Measurements from ENCODE around the gene TMEM156.

The TMEM156 gene, protein sequence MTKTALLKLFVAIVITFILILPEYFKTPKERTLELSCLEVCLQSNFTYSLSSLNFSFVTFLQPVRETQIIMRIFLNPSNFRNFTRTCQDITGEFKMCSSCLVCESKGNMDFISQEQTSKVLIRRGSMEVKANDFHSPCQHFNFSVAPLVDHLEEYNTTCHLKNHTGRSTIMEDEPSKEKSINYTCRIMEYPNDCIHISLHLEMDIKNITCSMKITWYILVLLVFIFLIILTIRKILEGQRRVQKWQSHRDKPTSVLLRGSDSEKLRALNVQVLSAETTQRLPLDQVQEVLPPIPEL

GRCh38 chr4:39032218-39033085 lies at the start of gene TMEM156:
TMEM156 (minus strand) TSS chr4:39032409; CDS start chr4:39032313, 96 bp downstream.
- FAIRE-seq = no peak

DNA sequence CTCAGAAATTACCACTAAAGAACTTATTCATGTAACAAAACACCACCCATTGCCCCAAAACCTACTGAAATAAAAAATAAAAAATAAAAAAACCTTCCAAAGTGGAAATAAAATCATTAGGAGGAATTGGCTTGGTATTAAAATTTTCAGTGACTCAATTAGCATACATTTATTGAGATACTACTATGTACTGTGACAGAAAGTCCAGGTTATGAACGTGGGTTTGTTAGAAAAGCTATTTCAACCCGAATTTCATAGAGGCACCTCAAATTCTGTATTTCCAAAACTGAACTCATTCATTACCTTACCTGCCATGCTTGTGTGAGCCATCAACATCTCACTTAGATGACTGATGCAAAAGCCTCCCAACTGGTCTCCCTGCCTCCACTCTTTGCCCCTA lies 46.6 kb upstream of the TMEM156 start:
- FAIRE-seq = no peak

GRCh38 chr4:39068907-39069306 lies 36.7 kb upstream of the TMEM156 start:
- FAIRE-seq = no peak

DNA sequence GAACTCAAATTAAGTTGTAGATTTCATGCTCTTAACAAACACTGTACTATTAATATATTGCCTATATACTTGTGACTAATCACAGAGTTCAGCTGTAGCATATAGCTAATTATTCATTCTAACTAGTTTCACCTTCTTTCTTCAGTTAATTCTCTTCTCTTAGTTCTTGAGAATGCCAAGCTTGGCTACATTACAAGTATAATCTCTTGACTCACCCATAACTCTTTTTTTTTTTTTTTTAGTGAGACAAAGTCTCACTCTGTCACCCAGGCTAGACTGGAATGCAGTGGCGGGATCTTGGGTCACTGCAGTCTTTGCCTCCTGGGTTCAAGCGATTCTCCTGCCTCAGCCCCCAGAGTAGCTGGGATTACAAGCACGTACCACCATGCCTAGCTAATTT lies 35.2 kb upstream of the TMEM156 start:
- FAIRE-seq = no peak

- FAIRE-seq = peak; percentile 27
These were observed 34.8 kb upstream of the TMEM156 start for GRCh38 chr4:39067031-39067430.

DNA sequence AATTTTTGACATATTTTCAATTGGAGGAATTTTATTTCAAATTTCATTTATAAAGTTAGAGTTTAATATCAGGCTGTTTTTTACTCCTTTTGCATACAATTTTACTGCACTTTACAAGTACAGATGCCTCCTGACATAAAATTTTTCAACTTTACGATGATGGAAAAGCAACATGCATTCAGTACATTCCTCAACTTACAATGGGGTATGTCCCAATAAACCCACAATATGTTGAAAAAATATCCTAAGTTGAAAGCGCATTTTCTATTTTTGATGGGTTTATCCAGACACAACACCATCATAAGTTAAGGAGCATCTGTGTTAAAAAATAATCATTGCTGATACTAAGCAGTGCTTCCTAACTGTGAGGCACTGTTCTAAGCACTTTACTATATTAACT lies 34.2 kb upstream of the TMEM156 start:
- no peak for FAIRE-seq

- peak; percentile 14 for FAIRE-seq
These were observed 31.2 kb upstream of the TMEM156 start for GRCh38 chr4:39063430-39063829.

DNA sequence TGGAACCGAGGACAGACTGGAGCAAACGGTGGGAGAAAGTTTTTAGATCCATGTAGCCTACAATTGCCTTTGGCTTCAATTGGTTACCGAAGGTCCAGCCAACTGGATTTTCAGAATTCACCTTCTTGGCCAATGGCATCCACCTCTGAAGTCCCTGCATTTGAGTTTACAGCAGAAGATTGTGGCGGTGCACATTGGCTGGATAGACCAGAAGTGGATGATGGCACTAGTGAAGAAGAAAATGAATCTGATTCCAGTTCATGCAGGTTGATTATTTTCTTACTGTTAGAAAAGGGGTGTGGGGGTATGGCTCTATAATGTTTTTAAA lies 30.5 kb upstream of the TMEM156 start:
- no peak for FAIRE-seq

- FAIRE-seq = no peak
These were observed 30.0 kb upstream of the TMEM156 start, which contains the start of gene KLHL5 for GRCh38 chr4:39062094-39062769. KLHL5 (plus strand) TSS chr4:39062232; CDS start chr4:39062653, 421 bp downstream.

GRCh38 chr4:39061457-39061856 lies 29.2 kb upstream of the TMEM156 start:
- FAIRE-seq = no peak

DNA sequence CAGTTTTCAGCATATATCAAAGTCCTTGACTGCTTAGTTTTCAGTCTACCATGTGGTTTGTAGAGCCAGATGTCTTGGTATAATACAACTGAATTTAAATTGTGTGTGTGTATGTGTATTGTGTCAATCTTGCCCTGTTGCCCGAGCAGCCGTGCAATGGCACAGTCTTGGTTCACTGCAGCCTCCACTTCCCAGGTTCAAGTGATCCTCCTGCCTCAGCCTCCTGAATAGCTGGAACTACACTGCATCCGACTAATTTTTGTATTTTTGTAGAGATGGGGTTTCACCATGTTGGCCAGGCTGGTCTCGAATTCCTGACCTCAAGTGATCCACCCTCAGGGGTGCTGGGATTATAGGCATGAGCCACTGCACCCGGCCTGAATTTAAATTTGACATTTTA lies 23.8 kb upstream of the TMEM156 start:
- FAIRE-seq = no peak

DNA sequence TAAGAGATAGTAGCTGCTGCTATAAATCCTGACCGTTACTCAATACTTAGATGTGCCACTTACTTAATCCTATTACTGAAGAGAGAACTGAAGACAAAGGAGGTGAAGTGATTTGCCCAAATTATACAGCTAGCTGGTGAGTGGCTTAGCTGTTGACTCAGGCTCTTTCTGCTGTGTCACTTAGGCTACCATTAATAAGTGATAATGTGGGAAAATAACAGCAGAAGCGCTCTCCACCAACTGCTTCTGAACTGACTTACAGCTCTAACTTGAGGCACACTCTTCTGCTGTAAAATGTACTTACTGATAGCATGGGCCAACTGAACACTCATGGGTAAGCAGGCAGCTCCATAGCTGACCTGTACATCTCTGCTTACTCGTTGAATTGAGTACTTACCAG lies 22.3 kb upstream of the TMEM156 start:
- no peak for FAIRE-seq

DNA sequence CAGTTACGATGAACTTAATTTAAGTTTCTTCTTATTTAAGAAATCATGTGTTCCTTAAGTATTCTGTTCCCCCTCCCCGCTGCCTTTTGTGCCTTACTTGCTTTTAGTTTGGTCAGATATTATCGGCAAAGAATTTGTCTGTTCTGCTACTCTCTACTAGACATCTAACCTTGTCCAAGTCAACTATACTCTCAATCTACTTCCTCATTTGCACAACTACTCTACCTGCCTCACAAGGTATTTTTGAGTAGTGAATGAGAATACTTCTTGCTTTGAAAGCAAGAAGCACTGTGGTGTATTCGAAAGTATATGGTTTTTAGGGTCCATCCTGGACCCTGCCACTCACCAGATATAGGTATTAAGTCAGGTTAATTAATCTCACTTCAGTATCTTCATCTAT lies 21.8 kb upstream of the TMEM156 start:
- FAIRE-seq = no peak

GRCh38 chr4:39051492-39051891 lies 19.3 kb upstream of the TMEM156 start:
- no peak for FAIRE-seq

DNA sequence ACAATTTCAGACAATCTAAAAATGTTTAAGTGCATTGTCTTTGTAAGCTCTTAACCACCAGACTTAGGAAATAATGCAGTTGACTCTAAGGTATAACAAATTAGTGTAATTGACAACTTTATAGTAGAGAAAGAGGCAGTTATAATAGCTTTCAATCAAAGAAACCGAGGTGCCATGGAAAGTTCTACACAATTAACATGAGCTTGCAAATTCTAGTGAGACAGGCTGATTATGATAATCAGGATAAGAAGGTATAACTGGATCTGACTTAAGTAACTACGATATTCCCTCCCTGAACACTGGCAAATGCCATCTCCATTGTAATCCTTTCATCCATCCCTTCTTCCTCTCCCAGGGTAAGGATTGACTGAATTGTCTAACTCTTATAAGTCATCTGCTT lies 18.4 kb upstream of the TMEM156 start:
- FAIRE-seq = no peak

- no peak for FAIRE-seq
These were observed 16.1 kb upstream of the TMEM156 start for GRCh38 chr4:39048311-39048710.

- no peak for FAIRE-seq
These were observed 15.5 kb upstream of the TMEM156 start for GRCh38 chr4:39047681-39048080.

- no peak for FAIRE-seq
These were observed 14.0 kb upstream of the TMEM156 start for GRCh38 chr4:39046249-39046648.

DNA sequence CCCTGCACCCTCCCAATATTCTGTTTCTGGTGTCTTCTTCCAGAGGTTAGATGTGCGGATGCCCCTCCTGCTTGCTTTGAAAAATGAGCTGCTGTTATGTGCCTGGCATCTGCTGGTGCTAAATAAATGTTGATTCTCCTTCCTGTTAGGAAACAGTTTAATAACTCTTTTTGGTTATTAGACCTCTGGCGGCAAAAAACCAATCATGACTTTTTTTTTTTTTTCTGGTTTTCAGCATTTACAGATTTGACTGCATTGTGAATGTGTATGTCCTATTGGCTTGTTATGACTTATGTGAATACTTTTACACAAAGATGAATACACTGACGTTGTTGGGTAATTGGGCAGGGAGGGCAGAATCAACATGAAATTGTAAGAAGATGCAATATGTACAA lies 13.6 kb upstream of the TMEM156 start:
- no peak for FAIRE-seq

- no peak for FAIRE-seq
These were observed 13.0 kb upstream of the TMEM156 start for GRCh38 chr4:39044956-39045826.

DNA sequence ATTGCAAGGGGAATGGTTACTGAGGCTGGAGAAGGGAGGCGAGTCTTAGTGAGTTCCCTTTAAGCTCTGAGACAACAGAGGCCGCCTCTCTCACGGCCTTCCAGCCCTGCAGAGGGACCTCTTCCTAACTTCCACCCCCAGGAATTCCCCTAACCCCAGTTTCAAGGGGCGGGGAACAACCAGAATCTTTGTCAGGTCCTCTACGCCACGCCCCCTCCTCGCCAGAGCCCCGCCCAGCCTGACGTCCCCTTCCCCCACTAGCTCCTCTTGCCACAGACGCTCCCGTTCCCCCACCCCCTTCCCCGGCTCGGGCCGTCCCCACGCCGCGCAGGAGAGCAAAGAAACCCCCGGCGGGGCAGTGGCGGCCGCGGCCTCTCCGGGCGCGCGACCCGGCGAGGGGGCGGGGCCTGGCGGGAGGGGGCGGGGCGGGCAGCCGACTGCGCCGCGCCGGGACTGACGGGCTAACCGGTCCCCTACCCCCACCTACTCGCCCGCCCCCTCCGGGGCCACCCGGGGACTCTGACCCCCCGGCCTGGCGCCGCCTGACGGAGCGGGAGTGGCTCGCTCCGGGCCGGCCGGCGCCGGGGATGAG lies 12.3 kb upstream of the TMEM156 start:
- FAIRE-seq = no peak

GRCh38 chr4:39043861-39044363 lies 11.7 kb upstream of the TMEM156 start:
- no peak for FAIRE-seq

All from A204.1 (cell line).